ENCODE measurements around the gene EPHA3. TPM values are rescaled to one million over a fixed set of nuclear protein-coding genes. Genes with fewer than 3 reads are reported as not detected.

EPHA3 gene
- total RNA-seq, 2 donors from 2014 or later = 9.4 to 11.9 TPM

DNA sequence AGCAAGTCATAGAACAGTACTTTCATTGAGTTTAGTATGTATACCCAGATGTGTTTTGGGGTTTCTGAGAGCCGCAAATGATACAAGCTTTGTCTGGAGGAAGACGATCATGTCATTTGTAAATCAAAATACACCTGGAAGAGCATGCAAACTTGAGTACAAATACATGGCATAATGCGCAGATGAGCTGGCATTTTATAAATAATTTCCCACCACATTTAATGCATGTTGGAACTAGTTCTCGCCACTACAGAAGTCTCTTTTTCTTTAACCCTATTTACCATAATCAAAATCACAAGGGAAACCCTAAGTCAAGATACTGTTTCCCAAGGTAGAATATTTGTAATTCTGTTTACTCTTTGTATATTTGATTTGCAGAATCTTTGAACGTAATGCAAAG is 318.6 kb downstream of the EPHA3 start:
- Histone ChIP-seq H3K27me3 (replicated peaks; ENCODE audit: insufficient read depth) (no peaks in the 10 kb centered on the region), H3K9me3 (no peaks in the 10 kb centered on the region), H3K4me3 (no peak overlapping the region), H3K36me3 (no peaks in the 10 kb centered on the region), H3K27ac (no peak overlapping the region), H3K4me1 (replicated peaks) (no peaks in the 10 kb centered on the region)
- 82% methylated on average over 5 of the region's 5 CpGs for WGBS
- no peak for TF ChIP-seq POLR2A (IDR thresholded peaks at IDR 0.05)
- TF ChIP-seq, protein P1, sequence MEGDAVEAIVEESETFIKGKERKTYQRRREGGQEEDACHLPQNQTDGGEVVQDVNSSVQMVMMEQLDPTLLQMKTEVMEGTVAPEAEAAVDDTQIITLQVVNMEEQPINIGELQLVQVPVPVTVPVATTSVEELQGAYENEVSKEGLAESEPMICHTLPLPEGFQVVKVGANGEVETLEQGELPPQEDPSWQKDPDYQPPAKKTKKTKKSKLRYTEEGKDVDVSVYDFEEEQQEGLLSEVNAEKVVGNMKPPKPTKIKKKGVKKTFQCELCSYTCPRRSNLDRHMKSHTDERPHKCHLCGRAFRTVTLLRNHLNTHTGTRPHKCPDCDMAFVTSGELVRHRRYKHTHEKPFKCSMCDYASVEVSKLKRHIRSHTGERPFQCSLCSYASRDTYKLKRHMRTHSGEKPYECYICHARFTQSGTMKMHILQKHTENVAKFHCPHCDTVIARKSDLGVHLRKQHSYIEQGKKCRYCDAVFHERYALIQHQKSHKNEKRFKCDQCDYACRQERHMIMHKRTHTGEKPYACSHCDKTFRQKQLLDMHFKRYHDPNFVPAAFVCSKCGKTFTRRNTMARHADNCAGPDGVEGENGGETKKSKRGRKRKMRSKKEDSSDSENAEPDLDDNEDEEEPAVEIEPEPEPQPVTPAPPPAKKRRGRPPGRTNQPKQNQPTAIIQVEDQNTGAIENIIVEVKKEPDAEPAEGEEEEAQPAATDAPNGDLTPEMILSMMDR (IDR thresholded peaks at IDR 0.05) = no peak
- no peak for TF ChIP-seq POLR2AphosphoS5 (IDR thresholded peaks at IDR 0.05)
- intact Hi-C loops (cut with DNase I) = no loop called here
- DNase-seq (ENCODE audit: low spot score) = no peak

DNA sequence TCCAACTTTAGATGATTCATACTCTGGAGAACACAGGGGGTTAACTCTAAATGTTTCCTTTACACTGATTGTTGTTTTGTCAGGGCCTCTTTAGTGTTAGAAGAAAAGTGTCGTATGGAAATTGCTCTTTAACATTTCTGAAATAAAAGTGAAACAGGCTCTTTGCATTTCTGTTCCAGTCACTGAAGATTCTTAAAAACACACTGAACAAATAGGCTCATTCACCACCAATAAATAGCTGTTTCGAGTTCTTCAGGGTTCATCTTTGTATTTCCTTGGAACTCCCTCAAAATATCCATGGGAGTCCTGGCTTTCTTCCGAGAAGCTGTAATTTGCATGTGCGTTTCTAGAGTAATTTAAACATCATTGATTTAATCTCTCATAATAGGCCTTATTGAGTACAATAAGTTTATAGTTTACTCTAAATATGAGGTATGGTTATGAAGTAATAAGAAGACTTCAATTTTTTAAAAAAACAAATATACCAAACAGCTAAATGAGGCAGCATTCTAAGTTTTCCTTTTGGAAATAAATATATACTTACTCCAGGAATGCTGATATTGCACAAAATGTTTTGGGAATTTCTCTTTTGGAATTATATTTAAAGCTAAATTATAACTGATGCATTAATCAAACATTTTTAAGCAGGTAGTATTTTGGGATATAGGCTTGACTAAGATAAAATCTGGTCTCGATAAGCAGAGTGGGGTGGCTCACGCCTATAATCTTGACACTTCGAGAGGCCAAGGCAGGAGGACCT is 327.4 kb downstream of the EPHA3 start:
- Histone ChIP-seq H3K9me3 (no peaks in the 10 kb centered on the region), H3K4me1 (replicated peaks) (no peaks in the 10 kb centered on the region), H3K27ac (no peak overlapping the region), H3K4me3 (no peak overlapping the region), H3K27me3 (replicated peaks; ENCODE audit: insufficient read depth) (no peaks in the 10 kb centered on the region), H3K36me3 (no peaks in the 10 kb centered on the region)
- 70% methylated on average over 7 of the region's 7 CpGs for WGBS
- intact Hi-C loops (cut with DNase I) = no loop called here
- DNase-seq (ENCODE audit: low spot score) = no peak
- TF ChIP-seq, protein P1 (IDR thresholded peaks at IDR 0.05) = no peak
- TF ChIP-seq POLR2A (IDR thresholded peaks at IDR 0.05) (no peak), POLR2AphosphoS5 (IDR thresholded peaks at IDR 0.05) (no peak)

DNA sequence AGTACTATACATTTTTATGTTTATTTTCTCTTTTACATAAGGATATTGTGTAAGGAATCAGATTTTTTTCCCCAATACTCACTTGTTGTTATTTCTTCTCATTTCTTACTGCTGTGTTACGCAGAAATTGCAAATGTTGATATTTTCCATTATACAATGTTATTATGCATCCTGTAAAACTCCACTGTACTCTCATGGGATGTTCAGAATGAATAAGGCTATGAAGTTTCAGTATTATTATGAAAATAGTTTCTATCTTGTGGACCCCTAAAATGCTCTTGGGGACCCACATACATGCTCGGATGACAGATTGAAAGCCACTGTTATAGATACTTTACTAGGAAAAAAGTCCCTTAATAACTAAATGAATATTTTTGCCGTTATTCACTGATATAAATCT is 329.4 kb downstream of the EPHA3 start:
- Histone ChIP-seq H3K4me1 (replicated peaks) (no peaks in the 10 kb centered on the region), H3K4me3 (no peak overlapping the region), H3K27ac (no peak overlapping the region), H3K27me3 (replicated peaks; ENCODE audit: insufficient read depth) (no peaks in the 10 kb centered on the region), H3K9me3 (no peaks in the 10 kb centered on the region), H3K36me3 (no peaks in the 10 kb centered on the region)
- WGBS = 77% methylated on average over 3 of the region's 3 CpGs
- no peak for DNase-seq (ENCODE audit: low spot score)
- intact Hi-C loops (cut with DNase I) = no loop called here
- TF ChIP-seq POLR2A (IDR thresholded peaks at IDR 0.05) = no peak
- TF ChIP-seq, protein P1 (IDR thresholded peaks at IDR 0.05) = no peak
- no peak for TF ChIP-seq POLR2AphosphoS5 (IDR thresholded peaks at IDR 0.05)

DNA sequence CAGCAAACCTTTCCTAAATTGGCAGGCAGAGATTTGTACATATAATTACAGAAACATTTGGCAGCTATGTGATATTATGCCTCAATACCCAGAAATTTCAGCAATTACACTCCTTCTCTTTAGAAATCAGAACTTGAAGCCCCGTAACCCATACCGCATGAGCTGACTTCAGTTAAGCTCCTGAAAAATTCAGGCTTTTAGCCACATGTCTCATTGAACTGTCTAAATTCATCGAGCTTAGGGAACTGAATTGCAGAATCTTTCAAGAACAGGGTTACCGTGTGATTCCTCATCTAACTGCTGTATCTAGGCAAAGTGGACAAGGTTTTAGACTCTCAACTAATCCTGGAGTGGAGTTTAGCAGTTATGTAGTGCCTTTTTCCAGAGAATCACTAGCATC is 333.0 kb downstream of the EPHA3 start:
- 89% methylated on average over 4 of the region's 4 CpGs for WGBS
- H3K27ac ChIP-seq = no peak overlapping the region
- H3K9me3 ChIP-seq = no peaks in the 10 kb centered on the region
- no peaks in the 10 kb centered on the region for H3K27me3 ChIP-seq (replicated peaks; ENCODE audit: insufficient read depth)
- intact Hi-C loops (cut with DNase I) = no loop called here
- H3K4me3 ChIP-seq = no peak overlapping the region
- no peaks in the 10 kb centered on the region for H3K4me1 ChIP-seq (replicated peaks)
- H3K36me3 ChIP-seq = no peaks in the 10 kb centered on the region
- TF ChIP-seq POLR2A (IDR thresholded peaks at IDR 0.05) (no peak), POLR2AphosphoS5 (IDR thresholded peaks at IDR 0.05) (no peak)
- TF ChIP-seq, protein P1 (IDR thresholded peaks at IDR 0.05) = no peak
- no peak for DNase-seq (ENCODE audit: low spot score)

DNA sequence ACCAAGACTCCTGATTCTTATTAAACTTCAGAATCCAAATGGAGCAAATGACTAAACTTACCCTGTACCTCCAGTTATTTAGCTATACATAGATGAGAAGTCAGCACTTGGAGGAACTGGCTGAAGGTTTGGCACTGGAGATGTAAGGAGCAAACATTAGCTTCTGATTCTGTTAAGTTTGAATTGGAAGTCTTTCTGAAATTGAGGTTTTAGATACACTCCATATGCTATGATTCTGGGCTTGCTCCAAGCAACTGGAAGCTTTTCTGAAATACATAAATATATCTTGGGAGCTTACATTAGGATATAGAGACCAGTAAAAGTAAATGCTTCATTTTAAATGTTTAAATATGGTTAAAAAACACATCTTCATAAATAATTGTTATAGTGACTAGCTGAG is 333.7 kb downstream of the EPHA3 start:
- Histone ChIP-seq H3K27ac (no peak overlapping the region), H3K27me3 (replicated peaks; ENCODE audit: insufficient read depth) (no peaks in the 10 kb centered on the region), H3K36me3 (no peaks in the 10 kb centered on the region), H3K4me1 (replicated peaks) (no peaks in the 10 kb centered on the region), H3K9me3 (no peaks in the 10 kb centered on the region), H3K4me3 (no peak overlapping the region)
- DNase-seq (ENCODE audit: low spot score) = no peak
- intact Hi-C loops (cut with DNase I) = no loop called here
- TF ChIP-seq POLR2AphosphoS5 (IDR thresholded peaks at IDR 0.05) = no peak
- TF ChIP-seq, protein P1 (IDR thresholded peaks at IDR 0.05) = no peak
- no peak for TF ChIP-seq POLR2A (IDR thresholded peaks at IDR 0.05)

All from prostate gland (tissue), 2 donors.